ENCODE measurements around the gene MARCOL. TPM values are rescaled to one million over a fixed set of nuclear protein-coding genes. Genes with fewer than 3 reads are reported as not detected.

MARCOL gene
- total and polyA plus RNA-seq, 10 donors = not detected

- H3K4me1 ChIP-seq = no peaks in the 10 kb centered on the region
- H3K27ac ChIP-seq = no peak overlapping the region
- DNase-seq = no peak
- no peak overlapping the region for H3K4me3 ChIP-seq
- intact Hi-C loops (cut with DNase I; ENCODE audit: low total_unique reads) = no loop called here
- H3K9me3 ChIP-seq = no peaks in the 10 kb centered on the region
- no peaks in the 10 kb centered on the region for H3K36me3 ChIP-seq
- TF ChIP-seq POLR2AphosphoS5 (IDR thresholded peaks at IDR 0.05) (no peak), CTCF (IDR thresholded peaks at IDR 0.05 in 8 of 11, conservative IDR thresholded peaks at IDR 0.05 in 3 of 11) (no peak), POLR2A (IDR thresholded peaks at IDR 0.05) (no peak)
- H3K27me3 ChIP-seq (replicated peaks in 1 of 7) = no peaks in the 10 kb centered on the region
Observed at GRCh38 chr5:148208226-148208625, 30.1 kb upstream of the MARCOL start.

GRCh38 chr5:148209151-148209770, 29.1 kb upstream of the MARCOL start:
- H3K36me3 ChIP-seq = no peaks in the 10 kb centered on the region
- no peak overlapping the region for H3K27ac ChIP-seq
- intact Hi-C loops (cut with DNase I; ENCODE audit: low total_unique reads) = no loop called here
- H3K4me1 ChIP-seq = no peaks in the 10 kb centered on the region
- no peaks in the 10 kb centered on the region for H3K27me3 ChIP-seq (replicated peaks in 1 of 7)
- TF ChIP-seq POLR2AphosphoS5 (IDR thresholded peaks at IDR 0.05) = no peak
- no peak for TF ChIP-seq CTCF (IDR thresholded peaks at IDR 0.05 in 8 of 11, conservative IDR thresholded peaks at IDR 0.05 in 3 of 11)
- no peak for TF ChIP-seq POLR2A (IDR thresholded peaks at IDR 0.05)
- 51 to 62% (median 54%) methylated on average over 3 of the region's 3 CpGs for WGBS, 5 donors
- DNase-seq = no peak
- no peaks in the 10 kb centered on the region for H3K9me3 ChIP-seq
- H3K4me3 ChIP-seq = no peak overlapping the region

- WGBS, 5 donors = 83 to 93% (median 88%) methylated on average over 1 of the region's 1 CpG
Observed at GRCh38 chr5:148214665-148215185, 23.6 kb upstream of the MARCOL start.

GRCh38 chr5:148221508-148221907, 16.8 kb upstream of the MARCOL start:
- whole genome bisulfite sequencing, 5 donors = 73 to 85% (median 79%) methylated on average over 6 of the region's 6 CpGs
- intact Hi-C loops (cut with DNase I; ENCODE audit: low total_unique reads) = no loop called here

More at GRCh38 chr5:148214665-148215185, 23.6 kb upstream of the MARCOL start:
- H3K4me3 ChIP-seq = no peak overlapping the region
- TF ChIP-seq POLR2A (IDR thresholded peaks at IDR 0.05) = no peak
- no peaks in the 10 kb centered on the region for H3K36me3 ChIP-seq
- intact Hi-C loops (cut with DNase I; ENCODE audit: low total_unique reads) = no loop called here
- H3K27me3 ChIP-seq (replicated peaks in 1 of 7) = no peaks in the 10 kb centered on the region
- no peak for DNase-seq
- no peak overlapping the region for H3K27ac ChIP-seq
- H3K9me3 ChIP-seq = peaks cover 0 to 5% (median 0%) of the 10 kb centered on the region in 8 donors
- H3K4me1 ChIP-seq = no peaks in the 10 kb centered on the region

GRCh38 chr5:148224117-148224742, 14.1 kb upstream of the MARCOL start:
- peaks cover 0 to 4% (median 0%) of the 10 kb centered on the region in 7 donors for H3K27me3 ChIP-seq (replicated peaks in 1 of 7)
- no peak overlapping the region for H3K4me3 ChIP-seq
- H3K36me3 ChIP-seq = no peaks in the 10 kb centered on the region
- H3K27ac ChIP-seq = no peak overlapping the region
- no peak for DNase-seq
- H3K9me3 ChIP-seq = no peaks in the 10 kb centered on the region
- 63 to 86% (median 73%) methylated on average over 2 of the region's 2 CpGs for WGBS, 5 donors
- no peaks in the 10 kb centered on the region for H3K4me1 ChIP-seq
- TF ChIP-seq POLR2AphosphoS5 (IDR thresholded peaks at IDR 0.05) (no peak), CTCF (IDR thresholded peaks at IDR 0.05 in 8 of 11, conservative IDR thresholded peaks at IDR 0.05 in 3 of 11) (no peak), POLR2A (IDR thresholded peaks at IDR 0.05) (no peak)
- intact Hi-C loops (cut with DNase I; ENCODE audit: low total_unique reads) = no loop called here

More at GRCh38 chr5:148221508-148221907, 16.8 kb upstream of the MARCOL start:
- H3K27me3 ChIP-seq (replicated peaks in 1 of 7) = peaks cover 0 to 3% (median 0%) of the 10 kb centered on the region in 7 donors
- H3K27ac ChIP-seq = no peak overlapping the region
- H3K4me1 ChIP-seq = no peaks in the 10 kb centered on the region
- no peak overlapping the region for H3K4me3 ChIP-seq
- DNase-seq = no peak
- no peak for TF ChIP-seq POLR2A (IDR thresholded peaks at IDR 0.05)
- H3K36me3 ChIP-seq = no peaks in the 10 kb centered on the region
- H3K9me3 ChIP-seq = peaks cover 0 to 5% (median 0%) of the 10 kb centered on the region in 8 donors

Measured in spleen (tissue), 11 donors.